ENCODE data around the gene DNAJB6.

Gene DNAJB6

DNA sequence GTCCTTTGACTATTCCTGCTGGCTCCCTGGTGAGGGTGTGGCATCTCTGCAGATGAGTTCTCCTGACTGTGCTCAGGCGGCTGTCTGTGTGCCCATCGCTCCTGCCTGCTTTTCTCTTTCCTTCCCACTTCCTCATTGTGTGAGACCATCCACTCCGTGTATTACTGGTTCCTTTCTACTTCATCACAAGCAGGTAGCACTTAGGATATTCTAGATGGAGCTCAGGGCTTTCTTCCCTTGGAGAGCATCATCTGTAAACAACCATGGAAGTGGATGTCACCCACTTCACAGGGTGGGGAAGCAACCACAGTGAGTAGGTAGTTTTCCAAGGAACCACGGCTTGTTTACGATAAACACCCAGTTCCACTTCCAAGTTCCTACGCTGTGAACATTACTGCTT lies 15.7 kb downstream of the DNAJB6 start:
- ATAC-seq: no peak
- TF ChIP-seq CREB5 (CRISPR knock-in tag; IDR thresholded peaks at IDR 0.05; ENCODE audit: low read depth) (no peak), ZNF70 (CRISPR knock-in tag; IDR thresholded peaks at IDR 0.05) (no peak), OSR1 (CRISPR knock-in tag; IDR thresholded peaks at IDR 0.05) (no peak), RARB (CRISPR knock-in tag; IDR thresholded peaks at IDR 0.05) (no peak), TOX (CRISPR knock-in tag; IDR thresholded peaks at IDR 0.05; ENCODE audit: borderline replicate concordance) (no peak), TCF4 (CRISPR knock-in tag; IDR thresholded peaks at IDR 0.05; ENCODE audit: borderline replicate concordance) (no peak), ESRRG (CRISPR knock-in tag; IDR thresholded peaks at IDR 0.05) (no peak)

DNA sequence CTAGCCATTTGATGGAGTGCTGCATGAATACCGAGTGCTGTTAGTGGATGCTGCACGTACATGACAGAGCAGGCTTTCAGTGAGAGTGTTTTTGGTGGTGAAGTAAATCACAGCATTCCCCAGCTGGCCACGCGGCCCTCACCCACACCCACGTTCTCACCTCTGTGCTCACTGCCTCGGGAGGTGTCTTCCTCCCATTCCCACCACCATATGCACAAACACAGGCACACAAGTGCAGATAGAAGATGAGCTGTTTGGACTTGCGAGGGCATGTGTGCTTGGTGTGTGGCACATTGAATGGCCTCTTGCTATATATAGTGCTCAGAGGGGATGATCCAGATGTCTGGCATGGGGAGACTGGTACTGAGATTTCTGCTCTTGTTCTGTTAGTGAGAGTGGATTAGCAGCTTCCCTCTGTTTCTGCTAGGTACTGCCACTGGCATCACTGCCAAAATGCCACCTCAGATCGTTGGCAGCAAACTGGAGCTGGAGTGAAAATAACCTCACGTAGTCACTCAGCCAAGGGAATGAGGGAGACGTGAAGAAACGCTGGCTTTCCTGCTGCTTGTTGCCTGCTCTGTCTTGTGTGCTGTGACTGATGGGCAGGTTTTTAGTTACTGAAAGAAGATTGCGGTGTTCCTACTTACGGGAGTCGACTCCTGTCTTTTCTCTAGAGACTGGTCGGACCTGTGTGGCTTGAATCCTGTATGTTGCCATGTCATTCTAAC lies 19.1 kb downstream of the DNAJB6 start:
- ATAC-seq: peak; percentile 45

More for the DNA sequence above, 19.1 kb downstream of the DNAJB6 start:
- no peak for TF ChIP-seq CREB5 (CRISPR knock-in tag; IDR thresholded peaks at IDR 0.05; ENCODE audit: low read depth)
- no peak for TF ChIP-seq TCF4 (CRISPR knock-in tag; IDR thresholded peaks at IDR 0.05; ENCODE audit: borderline replicate concordance)
- TF ChIP-seq BACH2 (CRISPR knock-in tag; IDR thresholded peaks at IDR 0.05; ENCODE audit: borderline replicate concordance): no peak
- TF ChIP-seq, protein P1, sequence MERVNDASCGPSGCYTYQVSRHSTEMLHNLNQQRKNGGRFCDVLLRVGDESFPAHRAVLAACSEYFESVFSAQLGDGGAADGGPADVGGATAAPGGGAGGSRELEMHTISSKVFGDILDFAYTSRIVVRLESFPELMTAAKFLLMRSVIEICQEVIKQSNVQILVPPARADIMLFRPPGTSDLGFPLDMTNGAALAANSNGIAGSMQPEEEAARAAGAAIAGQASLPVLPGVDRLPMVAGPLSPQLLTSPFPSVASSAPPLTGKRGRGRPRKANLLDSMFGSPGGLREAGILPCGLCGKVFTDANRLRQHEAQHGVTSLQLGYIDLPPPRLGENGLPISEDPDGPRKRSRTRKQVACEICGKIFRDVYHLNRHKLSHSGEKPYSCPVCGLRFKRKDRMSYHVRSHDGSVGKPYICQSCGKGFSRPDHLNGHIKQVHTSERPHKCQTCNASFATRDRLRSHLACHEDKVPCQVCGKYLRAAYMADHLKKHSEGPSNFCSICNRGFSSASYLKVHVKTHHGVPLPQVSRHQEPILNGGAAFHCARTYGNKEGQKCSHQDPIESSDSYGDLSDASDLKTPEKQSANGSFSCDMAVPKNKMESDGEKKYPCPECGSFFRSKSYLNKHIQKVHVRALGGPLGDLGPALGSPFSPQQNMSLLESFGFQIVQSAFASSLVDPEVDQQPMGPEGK (CRISPR knock-in tag; IDR thresholded peaks at IDR 0.05; ENCODE audit: borderline replicate concordance): no peak
- TF ChIP-seq ZNF70 (CRISPR knock-in tag; IDR thresholded peaks at IDR 0.05): no peak
- TF ChIP-seq CSDC2 (CRISPR knock-in tag; IDR thresholded peaks at IDR 0.05): no peak
- TF ChIP-seq TSHZ2 (CRISPR knock-in tag; IDR thresholded peaks at IDR 0.05): no peak
- no peak for TF ChIP-seq ZNF8 (CRISPR knock-in tag; IDR thresholded peaks at IDR 0.05)
- no peak for TF ChIP-seq ZC3H10 (CRISPR knock-in tag; IDR thresholded peaks at IDR 0.05)
- TF ChIP-seq PPARA (CRISPR knock-in tag; IDR thresholded peaks at IDR 0.05; ENCODE audit: borderline replicate concordance): no peak
- no peak for TF ChIP-seq SNAI2 (CRISPR knock-in tag; IDR thresholded peaks at IDR 0.05)
- no peak for TF ChIP-seq RARB (CRISPR knock-in tag; IDR thresholded peaks at IDR 0.05)
- no peak for TF ChIP-seq ZFP30 (CRISPR knock-in tag; IDR thresholded peaks at IDR 0.05)
- TF ChIP-seq OSR1 (CRISPR knock-in tag; IDR thresholded peaks at IDR 0.05): no peak
- TF ChIP-seq ARNTL (CRISPR knock-in tag; IDR thresholded peaks at IDR 0.05; ENCODE audit: borderline replicate concordance, low read depth): no peak
- no peak for TF ChIP-seq GLIS3 (CRISPR knock-in tag; IDR thresholded peaks at IDR 0.05)
- TF ChIP-seq ISL1 (CRISPR knock-in tag; IDR thresholded peaks at IDR 0.05): no peak
- TF ChIP-seq POU6F1 (CRISPR knock-in tag; IDR thresholded peaks at IDR 0.05; ENCODE audit: borderline replicate concordance, low read depth): no peak

Data from SK-N-SH treated with all-trans-retinoic acid at 6 μM for 48 hours (cell line).